ENCODE results near the gene SLC4A8. TPM values are rescaled to one million over a fixed set of nuclear protein-coding genes. Genes with fewer than 3 reads are reported as not detected.
A peak's percentile ranks its signal among the peaks of the same experiment; 100 is the strongest.

Gene SLC4A8
- total and polyA plus RNA-seq, 9 of the 15 experiments (the other 6 are each of a cell fraction or from before 2014, with no cell fraction given) = 0.04 to 1.5 (median 0.12) TPM; not detected in 2

DNA sequence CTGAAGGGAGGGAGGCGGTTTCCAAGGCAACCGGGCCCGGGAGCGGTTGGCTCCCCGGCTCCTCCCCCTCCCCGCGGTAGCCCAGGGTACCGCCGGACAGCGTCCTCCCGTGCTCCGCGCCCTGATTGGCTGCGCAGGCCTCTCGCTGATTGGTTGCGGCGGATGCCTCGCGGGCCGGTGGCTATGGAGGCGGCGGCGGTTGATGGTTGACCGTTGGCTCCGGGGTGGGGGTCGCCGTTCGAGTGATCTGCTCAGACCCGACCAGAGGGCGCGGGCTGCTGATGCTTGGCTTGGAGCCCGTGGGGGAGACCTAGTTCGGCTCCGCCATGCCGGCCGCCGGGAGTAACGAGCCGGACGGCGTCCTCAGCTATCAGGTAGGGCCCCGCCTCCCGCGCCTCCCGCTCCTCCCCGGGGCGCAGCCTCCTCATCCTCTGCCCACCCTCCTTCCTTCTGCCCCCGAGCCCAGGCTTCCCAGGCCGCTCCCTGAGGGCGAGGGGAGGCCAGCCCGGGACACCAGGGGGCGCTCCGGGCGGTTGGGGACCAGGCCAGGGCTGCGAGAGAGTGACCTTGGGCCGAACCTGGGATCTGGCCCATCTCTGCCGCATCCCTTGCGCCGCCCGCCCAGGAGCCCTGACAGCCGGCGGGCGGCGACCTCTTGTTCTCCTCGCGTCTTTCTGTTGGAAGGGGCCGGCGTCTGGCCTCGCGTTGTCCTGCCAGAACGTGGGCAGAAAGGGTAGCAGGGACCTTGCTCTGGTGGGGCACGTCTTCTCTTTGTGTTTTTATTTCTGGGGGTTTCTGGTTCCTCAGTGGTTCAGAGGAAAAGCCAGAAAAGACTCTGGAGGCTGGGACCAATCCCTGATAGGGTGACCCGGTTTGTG, at the start of gene SLC4A8 (continued):
- TF ChIP-seq, protein P1, sequence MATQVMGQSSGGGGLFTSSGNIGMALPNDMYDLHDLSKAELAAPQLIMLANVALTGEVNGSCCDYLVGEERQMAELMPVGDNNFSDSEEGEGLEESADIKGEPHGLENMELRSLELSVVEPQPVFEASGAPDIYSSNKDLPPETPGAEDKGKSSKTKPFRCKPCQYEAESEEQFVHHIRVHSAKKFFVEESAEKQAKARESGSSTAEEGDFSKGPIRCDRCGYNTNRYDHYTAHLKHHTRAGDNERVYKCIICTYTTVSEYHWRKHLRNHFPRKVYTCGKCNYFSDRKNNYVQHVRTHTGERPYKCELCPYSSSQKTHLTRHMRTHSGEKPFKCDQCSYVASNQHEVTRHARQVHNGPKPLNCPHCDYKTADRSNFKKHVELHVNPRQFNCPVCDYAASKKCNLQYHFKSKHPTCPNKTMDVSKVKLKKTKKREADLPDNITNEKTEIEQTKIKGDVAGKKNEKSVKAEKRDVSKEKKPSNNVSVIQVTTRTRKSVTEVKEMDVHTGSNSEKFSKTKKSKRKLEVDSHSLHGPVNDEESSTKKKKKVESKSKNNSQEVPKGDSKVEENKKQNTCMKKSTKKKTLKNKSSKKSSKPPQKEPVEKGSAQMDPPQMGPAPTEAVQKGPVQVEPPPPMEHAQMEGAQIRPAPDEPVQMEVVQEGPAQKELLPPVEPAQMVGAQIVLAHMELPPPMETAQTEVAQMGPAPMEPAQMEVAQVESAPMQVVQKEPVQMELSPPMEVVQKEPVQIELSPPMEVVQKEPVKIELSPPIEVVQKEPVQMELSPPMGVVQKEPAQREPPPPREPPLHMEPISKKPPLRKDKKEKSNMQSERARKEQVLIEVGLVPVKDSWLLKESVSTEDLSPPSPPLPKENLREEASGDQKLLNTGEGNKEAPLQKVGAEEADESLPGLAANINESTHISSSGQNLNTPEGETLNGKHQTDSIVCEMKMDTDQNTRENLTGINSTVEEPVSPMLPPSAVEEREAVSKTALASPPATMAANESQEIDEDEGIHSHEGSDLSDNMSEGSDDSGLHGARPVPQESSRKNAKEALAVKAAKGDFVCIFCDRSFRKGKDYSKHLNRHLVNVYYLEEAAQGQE (IDR thresholded peaks at IDR 0.05; ENCODE audit: borderline replicate concordance) = peak; percentile 61
- TF ChIP-seq, protein P1 (CRISPR knock-in tag; IDR thresholded peaks at IDR 0.05; ENCODE audit: low read depth) = no peak
- TF ChIP-seq ZSCAN29 (IDR thresholded peaks at IDR 0.05) (no peak), MAZ (CRISPR knock-in tag; conservative IDR thresholded peaks at IDR 0.05 in 1 of 2, IDR thresholded peaks at IDR 0.05 in 1 of 2) (peak in 1 of 2 experiments; percentile 57; a peak in 2 of 4 replicates), RBM15 (IDR thresholded peaks at IDR 0.05; ENCODE audit: insufficient read depth, low read length) (no peak), HMGN3 (IDR thresholded peaks at IDR 0.05; ENCODE audit: borderline replicate concordance, extremely low read depth, insufficient read length, low read depth, low read length) (peak; percentile 36), NCOA4 (IDR thresholded peaks at IDR 0.05; ENCODE audit: partially characterized antibody) (no peak), SMC3 (conservative IDR thresholded peaks at IDR 0.05; ENCODE audit: insufficient read depth, low read depth, low read length) (peak; percentile 69), NRF1 (conservative IDR thresholded peaks at IDR 0.05 in 1 of 2, IDR thresholded peaks at IDR 0.05 in 1 of 2) (peak; percentile 75 to 81), PCBP1 (IDR thresholded peaks at IDR 0.05; ENCODE audit: low read depth, low read length, poor library complexity, severe bottlenecking) (peak; percentile 59), FOS (IDR thresholded peaks at IDR 0.05; ENCODE audit: extremely low read depth, insufficient read length) (peak; percentile 40), JUND (IDR thresholded peaks at IDR 0.05; ENCODE audit: borderline replicate concordance, low read depth, low read length) (0 out of 2 replicates have a peak, but pooled peaks have one; percentile 7), JUND (tag; IDR thresholded peaks at IDR 0.05; ENCODE audit: borderline replicate concordance, low read depth, low read length) (no peak), KDM1A (IDR thresholded peaks at IDR 0.05) (peak; percentile 68 to 77; a peak in 3 of 4 replicates), CHD2 (IDR thresholded peaks at IDR 0.05; ENCODE audit: low read depth, low read length) (0 out of 2 replicates have a peak, but pooled peaks have one; percentile 37)
- TF ChIP-seq, protein P2, sequence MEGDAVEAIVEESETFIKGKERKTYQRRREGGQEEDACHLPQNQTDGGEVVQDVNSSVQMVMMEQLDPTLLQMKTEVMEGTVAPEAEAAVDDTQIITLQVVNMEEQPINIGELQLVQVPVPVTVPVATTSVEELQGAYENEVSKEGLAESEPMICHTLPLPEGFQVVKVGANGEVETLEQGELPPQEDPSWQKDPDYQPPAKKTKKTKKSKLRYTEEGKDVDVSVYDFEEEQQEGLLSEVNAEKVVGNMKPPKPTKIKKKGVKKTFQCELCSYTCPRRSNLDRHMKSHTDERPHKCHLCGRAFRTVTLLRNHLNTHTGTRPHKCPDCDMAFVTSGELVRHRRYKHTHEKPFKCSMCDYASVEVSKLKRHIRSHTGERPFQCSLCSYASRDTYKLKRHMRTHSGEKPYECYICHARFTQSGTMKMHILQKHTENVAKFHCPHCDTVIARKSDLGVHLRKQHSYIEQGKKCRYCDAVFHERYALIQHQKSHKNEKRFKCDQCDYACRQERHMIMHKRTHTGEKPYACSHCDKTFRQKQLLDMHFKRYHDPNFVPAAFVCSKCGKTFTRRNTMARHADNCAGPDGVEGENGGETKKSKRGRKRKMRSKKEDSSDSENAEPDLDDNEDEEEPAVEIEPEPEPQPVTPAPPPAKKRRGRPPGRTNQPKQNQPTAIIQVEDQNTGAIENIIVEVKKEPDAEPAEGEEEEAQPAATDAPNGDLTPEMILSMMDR (IDR thresholded peaks at IDR 0.05 in 2 of 3, conservative IDR thresholded peaks at IDR 0.05 in 1 of 3; ENCODE audit: insufficient read depth in 2 of 3, low read depth in 1 of 3, low read length in 3 of 3) = peak; percentile 66 to 81 (median 79)

Data from K562 (cell line).